Mononuclear cell (primary cell): ENCODE data around the gene FAM228B. TPM values are rescaled to one million over a fixed set of nuclear protein-coding genes. Genes with fewer than 3 reads are reported as not detected.

Experiments
- H3K27me3 ChIP-seq: 2 replicates; pipeline ENCODE4 v1.6.0; 2011; ENCODE audit warnings: low read length, control low read depth; ENCODE audit not compliant: insufficient read depth
- H3K4me1 ChIP-seq: 2 replicates; pipeline ENCODE4 v1.5.1; 2011; ENCODE audit warnings: mild to moderate bottlenecking, low read length, control low read depth; ENCODE audit not compliant: insufficient read depth
- H3K4me3 ChIP-seq: 2 replicates; pipeline ENCODE4 v1.5.1; 2011; ENCODE audit warnings: mild to moderate bottlenecking, low read length, moderate library complexity
- H3K9me3 ChIP-seq: 2 replicates; pipeline ENCODE4 v1.5.1; 2011; ENCODE audit warnings: low read depth, mild to moderate bottlenecking, control low read depth, low read length
- total RNA-seq: library from RNA; depleted of rRNA; stranded (reverse); fragments of >200 nt; gene quantifications from one replicate; pipeline ENCODE4 v1.2.3, GENCODE V29; 2012

Gene FAM228B
- total RNA-seq, 1 donor, result 26.2 TPM

GRCh38 chr2:24199968-24200590 lies 76.8 kb downstream of the FAM228B start:
- Histone ChIP-seq H3K4me1 (no peaks in the 10 kb centered on the region), H3K27me3 (no peaks in the 10 kb centered on the region), H3K9me3 (no peaks in the 10 kb centered on the region), H3K4me3 (no peak overlapping the region)

- H3K27me3 ChIP-seq, result no peaks in the 10 kb centered on the region
- H3K9me3 ChIP-seq, result no peaks in the 10 kb centered on the region
These were observed 77.5 kb downstream of the FAM228B start for GRCh38 chr2:24200799-24201198.

GRCh38 chr2:24203029-24203786 lies 79.9 kb downstream of the FAM228B start:
- no peak overlapping the region for H3K4me3 ChIP-seq
- H3K9me3 ChIP-seq, result no peaks in the 10 kb centered on the region
- H3K4me1 ChIP-seq, result no peaks in the 10 kb centered on the region
- H3K27me3 ChIP-seq, result no peaks in the 10 kb centered on the region

More at GRCh38 chr2:24200799-24201198, 77.5 kb downstream of the FAM228B start:
- Histone ChIP-seq H3K4me1 (no peaks in the 10 kb centered on the region), H3K4me3 (no peak overlapping the region)

- H3K4me3 ChIP-seq, result no peak overlapping the region
- no peaks in the 10 kb centered on the region for H3K9me3 ChIP-seq
- no peaks in the 10 kb centered on the region for H3K4me1 ChIP-seq
- no peaks in the 10 kb centered on the region for H3K27me3 ChIP-seq
These were observed 80.5 kb downstream of the FAM228B start for GRCh38 chr2:24203787-24204150.

- Histone ChIP-seq H3K9me3 (no peaks in the 10 kb centered on the region), H3K4me1 (no peaks in the 10 kb centered on the region), H3K27me3 (no peaks in the 10 kb centered on the region), H3K4me3 (no peak overlapping the region)
These were observed 81.2 kb downstream of the FAM228B start for GRCh38 chr2:24204505-24204904.

- H3K27me3 ChIP-seq, result no peaks in the 10 kb centered on the region
- no peak overlapping the region for H3K4me3 ChIP-seq
- H3K4me1 ChIP-seq, result no peaks in the 10 kb centered on the region
- H3K9me3 ChIP-seq, result no peaks in the 10 kb centered on the region
These were observed 81.9 kb downstream of the FAM228B start for GRCh38 chr2:24205131-24205530.

GRCh38 chr2:24206242-24206641 lies 83.0 kb downstream of the FAM228B start:
- H3K27me3 ChIP-seq, result no peaks in the 10 kb centered on the region
- no peak overlapping the region for H3K4me3 ChIP-seq
- no peaks in the 10 kb centered on the region for H3K4me1 ChIP-seq
- H3K9me3 ChIP-seq, result no peaks in the 10 kb centered on the region

- Histone ChIP-seq H3K9me3 (no peaks in the 10 kb centered on the region), H3K4me3 (no peak overlapping the region), H3K27me3 (no peaks in the 10 kb centered on the region), H3K4me1 (no peaks in the 10 kb centered on the region)
These were observed 83.4 kb downstream of the FAM228B start for GRCh38 chr2:24206714-24207113.

GRCh38 chr2:24207359-24207758 lies 84.1 kb downstream of the FAM228B start:
- no peak overlapping the region for H3K4me3 ChIP-seq
- H3K27me3 ChIP-seq, result no peaks in the 10 kb centered on the region
- H3K4me1 ChIP-seq, result no peaks in the 10 kb centered on the region
- H3K9me3 ChIP-seq, result no peaks in the 10 kb centered on the region

- no peaks in the 10 kb centered on the region for H3K9me3 ChIP-seq
- no peaks in the 10 kb centered on the region for H3K4me1 ChIP-seq
- H3K27me3 ChIP-seq, result no peaks in the 10 kb centered on the region
- no peak overlapping the region for H3K4me3 ChIP-seq
These were observed 85.2 kb downstream of the FAM228B start for GRCh38 chr2:24208490-24208889.

GRCh38 chr2:24209389-24210105 lies 86.3 kb downstream of the FAM228B start:
- Histone ChIP-seq H3K4me3 (no peak overlapping the region), H3K9me3 (no peaks in the 10 kb centered on the region), H3K4me1 (no peaks in the 10 kb centered on the region), H3K27me3 (no peaks in the 10 kb centered on the region)

GRCh38 chr2:24210106-24210455 lies 86.8 kb downstream of the FAM228B start:
- Histone ChIP-seq H3K9me3 (no peaks in the 10 kb centered on the region), H3K4me1 (no peaks in the 10 kb centered on the region), H3K27me3 (no peaks in the 10 kb centered on the region), H3K4me3 (no peak overlapping the region)

- no peak overlapping the region for H3K4me3 ChIP-seq
- no peaks in the 10 kb centered on the region for H3K4me1 ChIP-seq
- H3K9me3 ChIP-seq, result no peaks in the 10 kb centered on the region
- no peaks in the 10 kb centered on the region for H3K27me3 ChIP-seq
These were observed 87.5 kb downstream of the FAM228B start for GRCh38 chr2:24210723-24211122.

- no peaks in the 10 kb centered on the region for H3K27me3 ChIP-seq
- H3K4me3 ChIP-seq, result no peak overlapping the region
These were observed 88.1 kb downstream of the FAM228B start for GRCh38 chr2:24211408-24211807.

GRCh38 chr2:24214880-24215279 lies 91.6 kb downstream of the FAM228B start:
- H3K4me1 ChIP-seq, result no peaks in the 10 kb centered on the region
- no peak overlapping the region for H3K4me3 ChIP-seq
- no peaks in the 10 kb centered on the region for H3K27me3 ChIP-seq
- no peaks in the 10 kb centered on the region for H3K9me3 ChIP-seq

More at GRCh38 chr2:24211408-24211807, 88.1 kb downstream of the FAM228B start:
- H3K4me1 ChIP-seq, result no peaks in the 10 kb centered on the region
- no peaks in the 10 kb centered on the region for H3K9me3 ChIP-seq
